CD4-positive, alpha-beta T cell treated with Interleukin-6 at 100 ng/mL for 8 hours (primary cell): ENCODE measurements around the gene CCDC12.
A peak's percentile ranks its signal among the peaks of the same experiment; 100 is the strongest.
"Not testable (repeated sequence)": the region's sequence is repeated elsewhere in the genome, so short reads cannot be mapped to it uniquely, and the experiment has no call there.

Experiments used
- DNase-seq: peaks from one replicate; pipeline ENCODE4 v3.0.0-alpha.2; 2020; ENCODE audit warnings: mixed read lengths, low spot score

The CCDC12 gene

GRCh38 chr3:46922426-46922825, 54.1 kb downstream of the CCDC12 start:
- no peak for DNase-seq

DNA sequence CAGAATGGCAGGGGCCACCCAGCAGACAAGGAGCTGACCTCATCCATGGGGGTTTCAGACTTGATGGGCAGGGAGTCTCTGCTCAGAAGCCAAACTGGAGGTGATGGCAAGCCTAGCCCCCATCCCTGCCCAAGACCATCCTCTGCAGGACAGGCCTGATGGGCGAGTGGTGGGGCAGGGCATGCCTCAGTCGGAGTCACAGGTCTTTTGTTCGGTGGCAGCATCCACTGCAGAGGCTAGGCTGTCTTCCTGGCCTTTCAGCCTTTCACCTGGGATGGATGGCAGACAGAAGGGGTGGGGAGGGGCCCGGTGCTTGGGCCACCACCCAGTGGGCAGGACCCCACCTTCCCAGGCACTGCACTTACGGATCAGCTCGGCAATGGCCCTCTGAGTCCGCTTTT, 54.7 kb downstream of the CCDC12 start:
- no peak for DNase-seq

- DNase-seq = no peak
Observed at GRCh38 chr3:46921041-46921440, 55.5 kb downstream of the CCDC12 start.

DNA sequence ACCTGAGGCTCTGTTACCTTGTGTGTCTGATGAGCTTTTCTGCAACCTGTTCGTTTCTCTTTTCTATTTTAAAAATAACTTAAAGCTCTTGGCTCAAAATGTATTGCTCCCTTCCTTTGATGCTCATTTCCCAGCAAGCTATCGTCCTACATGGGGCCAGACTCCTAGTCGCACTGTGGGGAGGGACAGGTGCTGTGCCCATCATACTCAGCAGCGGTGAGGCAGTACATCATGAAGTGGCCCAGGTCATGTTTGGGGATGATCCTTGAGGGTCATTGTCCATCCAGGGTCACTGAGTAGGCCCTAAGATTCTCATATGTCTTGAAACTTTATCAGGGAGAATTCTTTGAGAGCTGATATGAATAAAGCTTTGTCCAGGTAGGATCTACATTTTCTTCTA, 57.9 kb downstream of the CCDC12 start:
- DNase-seq = no peak

DNA sequence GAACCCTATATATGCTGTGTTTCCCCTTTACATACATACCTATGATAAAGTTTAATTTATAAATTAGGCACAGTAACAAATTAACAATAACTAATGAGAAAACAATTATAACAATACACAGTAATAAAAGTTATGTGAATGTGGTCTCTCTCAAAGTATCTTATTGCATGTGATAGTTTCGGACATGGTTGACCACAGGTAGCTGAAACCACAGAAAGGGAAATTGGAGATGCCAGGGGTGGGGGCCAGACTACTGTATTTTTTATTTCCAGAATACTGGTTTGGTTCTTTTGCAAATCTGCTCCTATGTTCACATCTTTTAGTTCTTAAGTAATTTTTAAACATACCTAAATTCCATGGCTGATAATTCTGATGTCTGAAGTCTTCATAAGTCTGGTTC, 58.3 kb downstream of the CCDC12 start:
- DNase-seq = no peak

DNA sequence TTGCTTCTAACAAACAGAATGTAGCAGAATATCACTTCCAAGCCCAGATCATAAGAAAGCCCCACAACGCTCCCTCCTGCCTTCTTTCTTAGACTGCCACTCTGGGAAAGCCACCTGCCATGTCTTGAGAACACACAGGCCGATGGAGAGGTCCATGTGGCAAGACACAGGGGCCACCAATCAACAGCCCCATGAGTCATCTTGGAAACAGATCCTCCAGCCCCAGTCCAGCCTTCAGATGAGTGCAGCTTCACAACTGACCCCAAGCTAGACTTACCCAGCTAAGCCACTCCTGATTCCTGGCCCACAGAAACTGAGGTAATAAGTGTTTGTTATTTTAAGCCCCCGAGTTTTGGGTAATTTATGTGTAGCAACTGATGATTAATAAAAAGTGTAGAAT, 59.3 kb downstream of the CCDC12 start:
- no peak for DNase-seq

DNA sequence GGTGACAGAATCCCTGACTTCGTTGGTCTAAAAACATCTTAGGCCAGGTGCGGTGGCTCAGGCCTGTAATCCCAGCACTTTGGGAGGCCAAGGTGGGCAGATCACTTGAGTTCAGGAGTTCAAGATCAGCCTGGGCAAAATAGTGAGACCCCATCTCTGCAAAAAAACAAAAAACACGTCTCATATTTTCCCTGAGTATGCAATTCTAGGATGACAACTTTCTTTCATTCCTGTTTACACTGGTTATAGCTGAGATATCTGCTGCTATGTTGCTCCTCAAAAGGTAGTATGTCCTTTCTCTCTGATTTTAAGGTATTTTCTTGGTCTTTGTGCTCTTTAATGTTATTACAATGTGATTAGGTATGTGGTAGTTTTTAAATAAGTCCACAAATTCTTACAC, 59.7 kb downstream of the CCDC12 start:
- DNase-seq = no peak

GRCh38 chr3:46916278-46916677, 60.3 kb downstream of the CCDC12 start:
- DNase-seq = no peak

DNA sequence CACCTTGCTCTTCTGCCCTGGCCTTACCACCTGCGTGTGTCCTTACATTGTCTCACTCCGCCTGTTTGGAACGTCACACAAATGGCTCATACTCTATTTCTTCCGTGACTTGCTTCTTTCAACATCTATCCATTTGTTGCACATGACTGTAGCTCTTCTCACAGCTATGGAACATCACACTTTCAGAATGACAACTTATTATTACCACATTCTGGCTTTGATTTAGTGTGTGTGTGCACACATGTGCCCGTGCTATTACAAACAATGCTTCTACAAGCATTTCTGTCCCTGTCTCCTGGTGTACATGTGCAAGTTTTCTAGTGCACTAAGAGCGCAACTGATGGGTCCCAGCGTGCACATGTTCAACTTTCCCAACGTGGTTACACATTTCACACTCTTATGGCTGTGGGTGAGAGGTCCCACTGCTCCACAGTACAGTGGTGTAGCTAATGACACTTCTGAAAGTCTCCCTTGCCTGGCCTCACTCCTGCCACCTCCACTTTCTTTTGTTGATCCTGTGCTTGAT, 61.2 kb downstream of the CCDC12 start:
- no peak for DNase-seq

DNA sequence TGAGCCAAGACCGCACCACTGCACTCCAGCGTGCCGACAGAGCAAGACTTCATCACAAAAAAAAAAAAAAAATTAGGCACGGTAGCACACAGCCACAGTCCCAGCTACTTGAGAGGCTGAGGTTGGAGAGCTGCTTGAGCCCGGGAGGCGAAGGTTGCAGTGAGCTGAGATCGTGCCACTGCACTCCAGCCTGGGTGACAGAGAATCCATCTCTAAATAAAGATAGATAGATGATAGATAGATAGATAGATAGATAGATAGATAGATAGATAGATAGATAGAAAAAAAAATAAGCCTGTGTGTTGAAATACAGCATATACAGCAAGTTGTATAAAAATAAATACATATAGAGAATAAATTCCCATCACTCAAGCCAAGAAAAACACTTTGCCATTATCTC, 61.7 kb downstream of the CCDC12 start:
- no peak for DNase-seq

DNA sequence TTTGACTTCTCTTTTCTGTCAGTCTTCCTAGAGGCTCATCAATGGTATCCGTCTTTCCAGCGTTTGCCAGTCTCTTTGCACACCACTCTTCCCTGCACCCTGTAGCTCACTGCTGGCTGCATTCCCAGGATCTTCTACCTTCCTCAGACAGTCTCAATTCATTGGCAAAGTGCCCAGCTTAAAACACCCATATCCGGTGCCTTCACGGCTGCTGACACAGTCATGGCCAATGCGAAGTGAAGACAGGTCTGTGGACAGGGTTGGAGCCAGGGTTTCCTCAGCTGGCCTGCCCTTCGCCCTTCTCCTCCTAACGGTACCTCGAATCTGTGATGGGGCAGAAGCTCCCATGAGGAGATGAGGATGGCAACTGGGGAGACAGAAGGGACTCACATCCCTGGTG, 62.9 kb downstream of the CCDC12 start:
- DNase-seq = no peak

DNA sequence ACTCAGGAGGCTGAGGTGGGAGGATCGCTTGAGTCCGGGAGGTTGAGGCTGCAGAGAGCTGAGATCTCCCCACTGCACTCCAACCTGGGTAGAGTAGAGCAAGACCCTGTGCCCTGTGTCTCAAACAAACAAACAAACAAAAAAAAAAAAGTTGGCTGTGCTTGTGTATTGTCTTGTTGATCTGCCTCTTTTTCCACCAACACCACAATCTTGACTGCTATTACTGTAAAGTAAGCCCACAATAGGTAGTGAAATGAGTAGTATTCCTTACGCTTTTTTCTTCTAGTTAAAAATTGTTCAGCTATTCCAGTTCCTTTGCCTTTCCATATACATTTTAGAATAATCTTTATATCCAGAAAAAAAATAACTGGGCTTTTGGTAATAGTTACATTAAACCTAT, 63.6 kb downstream of the CCDC12 start:
- no peak for DNase-seq

GRCh38 chr3:46910914-46911313, 65.6 kb downstream of the CCDC12 start:
- DNase-seq = not testable (repeated sequence)

GRCh38 chr3:46910166-46910760, 66.3 kb downstream of the CCDC12 start:
- DNase-seq = no peak

DNA sequence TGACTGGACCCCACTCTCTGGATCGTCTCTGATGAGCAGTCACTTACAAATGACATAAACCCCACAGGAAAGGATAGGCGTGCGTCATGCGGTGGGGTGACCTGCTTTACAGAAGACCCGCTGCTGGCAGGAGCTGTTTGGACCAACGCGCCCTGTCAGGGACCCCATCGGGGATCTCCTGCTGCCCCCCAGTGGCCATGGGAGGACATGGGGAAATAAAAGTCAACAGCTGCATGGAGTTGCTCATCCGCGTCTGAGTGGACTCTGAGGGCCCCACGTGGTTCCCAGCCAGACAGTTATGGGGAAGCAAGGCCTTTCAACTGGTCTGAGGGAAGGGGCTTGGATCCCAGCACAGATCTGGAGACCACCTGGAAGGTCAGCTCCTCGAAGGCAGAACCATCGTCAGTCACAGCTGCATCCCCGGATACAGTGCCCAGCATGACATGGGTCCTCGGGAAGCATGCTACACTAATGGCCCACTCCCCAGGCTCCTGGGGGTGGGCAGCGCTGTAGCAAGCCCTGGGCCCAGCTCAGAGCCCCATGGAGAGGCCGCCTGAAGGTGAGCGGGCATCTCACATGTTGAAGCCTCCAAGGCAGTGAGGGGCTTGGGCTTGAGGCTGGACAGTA, 66.9 kb downstream of the CCDC12 start:
- peak; percentile 71 for DNase-seq

GRCh38 chr3:46908986-46909534, 67.5 kb downstream of the CCDC12 start:
- no peak for DNase-seq

GRCh38 chr3:46908294-46908985, 68.1 kb downstream of the CCDC12 start:
- DNase-seq = no peak

DNA sequence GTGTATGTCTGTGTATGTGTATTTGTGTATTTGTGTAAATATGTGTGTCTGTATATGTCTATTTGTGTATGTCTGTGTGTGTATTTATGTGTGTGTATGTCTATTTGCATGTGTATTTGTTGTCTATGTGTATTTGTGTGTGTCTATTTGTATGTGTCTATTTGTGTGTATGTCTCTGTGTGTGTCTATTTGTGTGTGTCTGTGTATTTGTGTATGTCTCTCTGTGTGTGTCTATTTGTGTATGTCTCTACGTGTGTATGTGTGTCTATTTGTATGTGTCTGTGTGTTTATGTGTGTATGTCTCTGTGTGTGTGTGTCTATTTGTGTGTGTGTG, 68.6 kb downstream of the CCDC12 start:
- no peak for DNase-seq

DNA sequence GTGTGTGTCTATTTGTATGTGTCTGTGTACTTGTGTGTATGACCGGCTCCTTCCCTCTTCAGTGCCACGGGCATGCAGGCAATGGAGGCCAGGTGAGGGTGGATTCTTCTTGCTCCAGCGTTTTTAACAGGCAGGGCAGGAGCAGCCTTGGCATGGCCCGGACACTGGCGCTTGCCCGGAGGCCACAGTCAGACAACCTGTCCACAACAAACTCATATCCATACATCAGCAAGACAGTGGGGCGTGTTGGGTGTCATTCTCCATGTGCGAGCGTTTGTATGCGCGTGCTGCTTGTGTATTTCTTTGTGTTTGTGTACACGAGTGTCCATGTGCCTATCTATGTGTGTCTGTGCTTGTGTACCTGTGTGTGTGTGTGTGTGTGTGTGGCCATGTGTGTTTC, 69.3 kb downstream of the CCDC12 start:
- no peak for DNase-seq

DNA sequence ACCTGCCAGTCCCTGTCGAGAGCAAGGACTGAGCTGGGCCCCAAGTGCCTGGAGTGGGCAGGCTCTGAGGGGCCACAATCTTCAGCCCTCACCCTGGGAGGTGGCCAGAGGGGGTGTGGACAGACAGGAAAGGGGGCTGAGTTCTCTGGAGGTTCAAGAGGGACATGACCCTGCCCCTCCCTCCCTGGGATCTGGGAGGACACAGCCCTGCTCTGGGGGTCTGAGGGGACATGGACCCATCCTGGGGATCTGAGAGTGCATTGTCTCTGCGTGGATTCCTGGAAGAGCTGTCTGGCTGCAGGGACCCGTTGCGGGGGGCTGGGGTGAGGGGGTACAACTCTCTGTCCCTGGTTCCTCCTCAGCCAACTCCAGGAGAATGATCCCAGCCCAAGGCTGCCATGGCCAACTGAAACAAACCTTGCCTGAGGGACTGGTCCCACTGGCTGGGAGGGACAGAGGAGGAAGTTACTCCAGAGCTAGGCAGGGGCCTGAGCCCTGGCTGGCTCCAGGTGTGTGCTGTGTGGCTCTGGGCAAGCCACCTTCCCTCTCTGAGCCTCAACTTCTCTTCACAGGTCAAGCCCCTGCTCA, 70.0 kb downstream of the CCDC12 start:
- no peak for DNase-seq

DNA sequence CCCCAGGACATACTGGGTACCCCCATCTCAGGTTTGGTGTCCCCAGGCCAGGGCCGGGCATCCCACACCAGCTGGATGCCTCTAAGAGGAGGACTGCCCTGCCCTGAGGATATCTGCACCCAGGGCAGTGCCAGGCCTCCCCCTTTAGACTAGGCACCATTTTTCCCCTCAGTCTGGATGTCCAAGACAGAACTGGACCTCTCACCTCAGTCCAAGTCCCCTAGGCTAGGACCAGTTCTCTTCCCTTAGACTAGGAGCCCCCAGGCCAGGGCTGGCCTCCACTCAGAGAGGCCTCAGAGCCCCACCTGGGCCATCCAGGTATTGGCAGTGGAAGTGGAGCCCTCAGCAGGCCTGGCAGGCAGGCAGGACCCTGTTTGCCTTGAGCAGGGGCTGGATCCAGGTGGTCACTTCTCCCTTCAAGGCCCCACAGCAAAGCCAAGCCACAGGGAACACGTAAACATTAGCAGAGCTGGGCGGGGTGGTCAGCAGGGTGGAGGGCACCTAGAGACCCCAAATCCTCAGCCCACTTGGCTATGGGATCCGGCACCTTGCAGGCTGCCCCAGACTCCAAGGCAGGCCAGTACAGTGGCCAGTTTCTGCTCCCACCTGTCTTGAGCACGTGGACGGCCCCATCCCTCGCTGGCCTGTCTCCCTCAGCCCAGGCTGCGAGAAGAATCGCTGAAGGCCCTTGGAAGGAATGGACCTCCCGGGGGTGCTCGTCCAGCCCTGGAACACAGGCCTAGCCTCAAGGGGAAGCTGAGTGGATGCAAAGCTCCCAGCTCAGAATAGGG, 70.7 kb downstream of the CCDC12 start:
- DNase-seq = no peak

GRCh38 chr3:46905213-46905560, 71.4 kb downstream of the CCDC12 start:
- DNase-seq = no peak
